HG02678 (cell line): ENCODE data around the gene HAS3.
"Not testable (repeated sequence)": the region's sequence is repeated elsewhere in the genome, so short reads cannot be mapped to it uniquely, and the experiment has no call there.

Experiments
- ATAC-seq: cut with Tn5 transposase; IDR thresholded peaks from one replicate; pipeline ENCODE4 v1.9.1; 2021; ENCODE audit warnings: mild to moderate bottlenecking, moderate library complexity; ENCODE audit not compliant: unreplicated experiment

HAS3 gene

GRCh38 chr16:69141014-69141413 is 35.6 kb downstream of the HAS3 start:
- no peak for ATAC-seq

- no peak for ATAC-seq
Measured at GRCh38 chr16:69141936-69142335, 36.5 kb downstream of the HAS3 start.

GRCh38 chr16:69143116-69143515 is 37.7 kb downstream of the HAS3 start:
- ATAC-seq, result no peak

GRCh38 chr16:69145658-69146057 is 40.2 kb downstream of the HAS3 start:
- no peak for ATAC-seq

DNA sequence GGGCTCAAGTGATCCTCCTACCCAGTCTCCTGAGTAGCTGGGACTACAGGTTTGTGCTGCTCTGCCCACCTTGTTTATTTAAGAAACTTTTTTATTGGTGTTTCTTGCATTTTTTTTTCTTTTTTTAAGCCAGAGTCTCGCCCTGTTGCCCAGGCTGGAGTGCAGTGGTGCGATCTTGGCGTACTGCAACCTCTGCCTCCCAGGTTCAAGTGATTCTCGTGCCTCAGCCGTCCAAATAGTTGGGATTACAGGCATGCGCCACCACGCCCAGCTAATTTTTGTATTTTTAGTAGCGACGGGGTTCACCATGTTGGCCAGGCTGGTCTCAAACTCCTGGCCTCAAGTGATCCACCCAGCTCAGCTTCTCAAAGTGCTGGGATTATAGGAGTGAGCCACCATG is 44.2 kb downstream of the HAS3 start:
- ATAC-seq, result not testable (repeated sequence)

GRCh38 chr16:69150146-69150865 is 44.9 kb downstream of the HAS3 start:
- ATAC-seq, result no peak

GRCh38 chr16:69157196-69157595 is 51.7 kb downstream of the HAS3 start:
- ATAC-seq, result no peak

DNA sequence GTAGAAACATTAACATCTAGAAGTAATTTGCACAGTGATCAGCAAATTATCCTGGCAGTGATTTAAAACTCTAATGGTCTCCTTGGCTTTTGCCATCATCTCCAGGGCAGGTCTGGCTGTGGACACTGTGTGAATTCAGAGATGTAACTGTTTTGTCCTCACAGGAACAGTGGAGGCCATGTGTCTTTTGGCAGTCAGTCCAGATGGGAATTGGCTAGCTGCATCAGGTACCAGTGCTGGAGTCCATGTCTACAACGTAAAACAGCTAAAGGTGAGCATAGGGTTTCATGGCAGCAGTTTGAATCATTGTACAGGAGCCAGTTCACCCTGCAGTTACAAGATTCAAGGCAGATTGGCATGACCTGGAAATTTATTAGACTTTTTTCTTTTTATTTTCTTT is 54.7 kb downstream of the HAS3 start:
- ATAC-seq, result no peak

GRCh38 chr16:69165584-69165983 is 60.1 kb downstream of the HAS3 start:
- ATAC-seq, result no peak

DNA sequence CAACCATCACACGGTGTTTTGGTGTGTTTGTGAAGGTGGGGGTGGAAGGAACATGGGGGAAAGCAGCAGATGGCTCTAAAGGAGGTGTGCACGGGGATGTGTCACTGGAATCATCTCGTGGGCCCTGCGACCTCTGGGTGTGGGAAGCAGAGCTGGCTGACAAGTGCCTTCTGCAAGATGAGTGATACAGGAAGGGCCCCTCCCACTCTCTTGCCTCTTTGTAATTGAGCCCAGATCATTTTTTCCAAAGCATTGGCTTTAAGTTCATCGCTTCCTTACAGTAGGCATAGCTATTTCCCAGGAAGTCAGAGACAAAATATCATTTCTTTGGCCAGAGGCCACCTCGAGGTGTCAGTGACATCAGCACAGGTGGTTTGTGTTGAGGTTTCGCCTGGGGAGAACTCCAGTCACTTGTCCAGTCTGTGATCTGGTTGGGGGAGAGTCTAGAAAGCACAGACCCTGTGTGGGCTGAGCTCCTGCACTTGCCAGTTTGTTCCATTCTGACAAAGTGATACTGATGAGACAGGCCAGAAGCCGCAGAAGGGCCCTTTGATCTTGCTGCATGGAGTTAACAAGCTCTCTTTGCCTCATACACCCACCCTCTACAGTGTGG is 60.9 kb downstream of the HAS3 start:
- no peak for ATAC-seq

DNA sequence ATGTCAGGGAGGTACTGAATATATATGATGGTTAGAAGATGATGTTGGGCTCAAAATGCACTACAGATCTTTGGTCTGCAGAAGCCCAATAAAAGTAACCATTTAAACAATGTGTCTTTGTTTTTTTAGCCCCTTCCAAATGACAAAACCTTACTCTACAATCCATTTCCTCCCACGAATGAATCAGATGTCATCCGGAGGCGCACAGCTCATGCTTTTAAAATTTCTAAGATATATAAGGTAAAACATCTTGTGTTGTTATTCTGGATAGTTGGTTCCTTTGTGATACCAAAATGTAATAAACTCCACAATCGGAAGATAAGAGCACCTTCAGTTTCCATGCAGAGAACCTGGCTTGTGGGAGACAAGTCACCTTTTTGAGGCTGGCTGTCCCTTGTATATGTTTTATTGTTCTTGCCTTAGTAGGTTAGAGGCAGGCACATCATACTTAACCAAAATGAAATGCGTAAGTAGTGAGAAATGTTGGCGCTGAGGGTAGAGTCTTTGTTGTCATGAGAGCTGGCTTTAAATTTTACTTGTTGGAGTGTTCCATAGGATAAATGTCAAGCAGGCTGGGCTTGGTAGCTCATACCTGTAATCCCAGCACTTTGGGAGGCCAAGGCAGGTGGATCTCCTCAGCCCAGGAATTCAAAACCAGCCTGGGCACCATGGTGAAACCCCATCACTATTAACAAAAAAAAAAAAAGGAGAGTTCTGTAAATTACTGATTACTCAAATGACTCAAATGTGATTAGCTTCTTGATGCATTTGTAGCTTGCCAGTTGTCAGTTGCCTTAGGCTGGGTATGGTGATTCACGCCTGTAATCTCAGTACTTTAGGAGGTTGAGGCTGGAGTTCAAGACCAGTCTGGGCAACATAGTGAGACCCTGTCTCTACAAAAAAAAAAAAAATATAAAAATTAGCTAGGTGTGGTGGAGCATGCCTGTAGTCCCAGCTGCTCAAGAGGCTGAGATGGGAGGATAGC is 61.8 kb downstream of the HAS3 start:
- no peak for ATAC-seq
